T-cell (primary cell): ENCODE results near the gene MEOX2. TPM values are rescaled to one million over a fixed set of nuclear protein-coding genes. Genes with fewer than 3 reads are reported as not detected.

ENCODE experiments used
- ATAC-seq, 4 experiments: fragments of 200-7000 bp in 3 of 4; fragments of 150-1000 bp in 1 of 4; cut with Tn5 transposase; replicated peaks in 1 of 4; 1 replicate in 3 of 4; 2 replicates in 1 of 4; pipeline ENCODE4 v1.10.0; 2021; ENCODE audit warnings: moderate library complexity in 3 of 4, mild to moderate bottlenecking in 2 of 4, moderate number of reproducible peaks in 1 of 4
- CTCF ChIA-PET, 2 donors: fragments of 300-600 bp; sonication (Branson Sonifier 250); formaldehyde crosslinking; loops; one replicate each; lab custom pipeline; 2022; ENCODE audit warnings: antibody characterized with exemption in 2 of 2; lab: Charles Lee
- POLR2A ChIA-PET, 2 donors: fragments of 300-600 bp; sonication (Branson Sonifier 250); formaldehyde crosslinking; loops; one replicate each; lab custom pipeline; 2022; ENCODE audit warnings: antibody characterized with exemption in 2 of 2; lab: Charles Lee
- DNase-seq, 35 experiments: peaks; one replicate each; pipeline versions ENCODE4 v3.0.0 to v3.0.0-alpha.2; 2013 to 2023
- H3K27ac ChIP-seq: one replicate; pipeline ENCODE4 v1.5.1; 2013; ENCODE audit warnings: low read length
- H3K27me3 ChIP-seq, 2 experiments: replicated peaks in 1 of 2; 1 replicate in 1 of 2; 2 replicates in 1 of 2; pipeline versions ENCODE4 v1.6.1 to v1.7.0; 2013; ENCODE audit warnings: low read length in 1 of 2, mixed read lengths in 1 of 2; ENCODE audit not compliant: control insufficient read depth in 2 of 2, insufficient read depth in 2 of 2; ENCODE audit errors: extremely low read depth in 1 of 2
- H3K36me3 ChIP-seq, 2 donors: 1 replicate in 1 of 2; 2 replicates in 1 of 2; pipeline versions ENCODE4 v1.6.1 to v1.7.0; 2013; ENCODE audit warnings: low read length in 1 of 2; ENCODE audit not compliant: control insufficient read depth in 2 of 2, insufficient read depth in 1 of 2; ENCODE audit errors: extremely low read depth in 1 of 2
- H3K4me1 ChIP-seq, 2 experiments: 1 replicate in 1 of 2; 2 replicates in 1 of 2; pipeline versions ENCODE4 v1.6.1 to v1.7.0; 2013; ENCODE audit warnings: low read length in 2 of 2, mixed read lengths in 1 of 2; ENCODE audit not compliant: insufficient read depth in 2 of 2, control insufficient read depth in 1 of 2; ENCODE audit errors: extremely low read depth in 1 of 2
- H3K4me3 ChIP-seq, 2 donors: 1 replicate in 1 of 2; 2 replicates in 1 of 2; pipeline versions ENCODE4 v1.5.1 to v1.7.0; 2013; ENCODE audit warnings: mild to moderate bottlenecking in 2 of 2, low read length in 1 of 2, moderate library complexity in 1 of 2; ENCODE audit not compliant: control insufficient read depth in 1 of 2; ENCODE audit errors: extremely low read depth in 1 of 2
- H3K9me3 ChIP-seq: 2 replicates; pipeline ENCODE4 v1.7.0; 2013
- H3K27ac Mint-ChIP-seq, 2 donors: one replicate each; pipeline ENCODE4 v1.8.0; 2020 to 2021; ENCODE audit warnings: mild to moderate bottlenecking in 2 of 2, mixed read lengths in 2 of 2
- H3K27me3 Mint-ChIP-seq, 2 donors: one replicate each; pipeline ENCODE4 v1.8.0; 2021 to 2022; ENCODE audit warnings: mixed read lengths in 2 of 2
- H3K36me3 Mint-ChIP-seq: one replicate; pipeline ENCODE4 v1.8.0; 2021; ENCODE audit warnings: mixed read lengths
- H3K4me1 Mint-ChIP-seq, 3 donors: one replicate each; pipeline ENCODE4 v1.8.0; 2020 to 2022; ENCODE audit warnings: mixed read lengths in 3 of 3, mild to moderate bottlenecking in 1 of 3
- H3K4me3 Mint-ChIP-seq, 3 donors: one replicate each; pipeline ENCODE4 v1.8.0; 2020 to 2022; ENCODE audit warnings: mild to moderate bottlenecking in 3 of 3, mixed read lengths in 3 of 3, moderate library complexity in 3 of 3
- H3K9me3 Mint-ChIP-seq, 3 donors: one replicate each; pipeline ENCODE4 v1.8.0; 2020 to 2022; ENCODE audit warnings: mixed read lengths in 3 of 3
- WGBS: methylation state at CpG from one replicate; pipeline ENCODE4 v1.1.5; 2013; ENCODE audit warnings: missing lambda C conversion rate; ENCODE audit not compliant: insufficient coverage; 5-methylcytosine and 5-hydroxymethylcytosine counted together
- total RNA-seq, 35 experiments: library from RNA in 6 of 35; stranded (reverse) in 6 of 35; fragments of 120-200 nt in 1 of 35; gene quantifications; one replicate each; pipeline versions ENCODE4 v1.2.1 to v1.2.4 and lab custom pipeline; 2013 to 2026

MEOX2 gene
- total RNA-seq, 5 donors from 2014 or later (not counting 1 experiment from before 2014, with no cell fraction given) = 0.12 TPM; not detected in 4

DNA sequence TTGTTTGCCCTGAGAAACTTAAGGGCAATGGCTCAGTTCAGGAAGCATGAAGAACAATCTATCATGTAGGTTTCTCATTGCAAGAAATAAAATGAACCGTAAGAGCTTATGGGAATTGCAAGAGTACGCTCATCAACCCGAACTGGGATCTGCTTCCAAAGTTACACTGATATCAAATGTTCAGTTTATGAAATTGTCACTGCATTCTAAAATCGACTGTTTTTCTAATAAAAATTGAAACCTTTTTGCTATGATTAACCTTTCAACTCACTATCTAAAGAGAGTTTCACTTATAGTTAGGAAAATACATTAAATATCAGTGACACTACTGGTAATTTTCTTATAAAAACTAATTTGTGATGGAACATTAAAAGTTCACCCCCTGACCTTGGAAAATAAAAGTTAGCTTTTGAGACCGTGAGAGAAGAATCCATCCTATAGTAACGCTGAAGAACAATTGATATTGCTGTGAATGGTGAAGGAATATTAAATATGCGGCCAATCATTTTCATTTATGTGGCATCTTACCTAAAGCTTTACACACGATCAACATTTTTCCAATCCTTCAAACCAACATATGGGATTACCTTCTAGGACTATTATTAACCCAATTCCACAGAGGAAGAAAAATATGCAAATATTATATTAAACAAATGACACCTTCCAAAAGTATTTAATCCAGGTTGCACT is 2.2 kb downstream of the MEOX2 start:
- Histone ChIP-seq H3K4me1 (no peaks in the 10 kb centered on the region), H3K4me3 (no peak overlapping the region), H3K27me3 (peaks cover 11 to 26% of the 10 kb centered on the region in 2 experiments), H3K9me3 (no peaks in the 10 kb centered on the region), H3K27ac (no peak overlapping the region), H3K36me3 (no peaks in the 10 kb centered on the region)
- no peak overlapping the region for H3K27ac Mint-ChIP-seq
- WGBS = 100% methylated on average over 1 of the region's 8 CpGs
- no peaks in the 10 kb centered on the region for H3K9me3 Mint-ChIP-seq
- DNase-seq = no peak
- POLR2A ChIA-PET = no interaction called here
- CTCF ChIA-PET = interaction anchor here in 1 of 2 donors (0.6 kb wide), 1 partner anchor 1331 kb away, joined by 3 read pairs; no protein-coding TSS in a partner anchor
- no peaks in the 10 kb centered on the region for H3K36me3 Mint-ChIP-seq
- no peak for ATAC-seq
- peaks cover 0 to 2% (median 0%) of the 10 kb centered on the region in 3 donors for H3K4me1 Mint-ChIP-seq
- H3K4me3 Mint-ChIP-seq = no peak overlapping the region
- peaks cover 29 to 39% of the 10 kb centered on the region in 2 donors for H3K27me3 Mint-ChIP-seq

DNA sequence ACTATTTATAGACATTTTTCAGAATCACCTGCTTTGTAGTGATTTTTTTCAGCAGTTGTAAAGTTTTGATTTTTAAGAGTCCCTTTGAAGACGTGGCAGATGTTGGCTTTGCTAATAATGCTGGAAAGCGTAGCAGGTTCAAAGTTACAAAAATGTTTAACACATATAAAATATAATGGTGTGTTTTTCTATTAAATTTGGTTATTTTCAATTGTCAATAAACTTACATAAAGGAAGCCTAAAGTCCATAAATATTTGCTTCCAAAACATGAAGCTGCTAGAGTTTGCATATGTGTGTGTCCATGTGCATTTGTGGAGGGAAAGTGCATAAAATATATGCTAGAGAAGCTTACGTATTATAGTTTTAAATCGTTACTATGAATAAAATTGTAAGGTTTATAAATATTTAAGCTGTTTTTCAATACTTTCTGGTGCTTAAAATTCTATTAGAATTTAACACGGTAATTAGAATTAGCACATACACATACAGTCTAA is 3.7 kb downstream of the MEOX2 start:
- H3K4me1 ChIP-seq = no peaks in the 10 kb centered on the region
- no peak overlapping the region for H3K4me3 ChIP-seq
- ChIA-PET CTCF (no interaction called here), POLR2A (interaction anchor here in 1 of 2 donors (0.6 kb wide), 1 partner anchor 245 kb away, joined by 10 read pairs; no protein-coding TSS in a partner anchor)
- DNase-seq (no peak), ATAC-seq (no peak)
- H3K9me3 Mint-ChIP-seq = no peaks in the 10 kb centered on the region
- H3K4me1 Mint-ChIP-seq = no peaks in the 10 kb centered on the region
- no peaks in the 10 kb centered on the region for H3K36me3 Mint-ChIP-seq
- H3K9me3 ChIP-seq = no peaks in the 10 kb centered on the region
- no peak overlapping the region for H3K27ac Mint-ChIP-seq
- H3K36me3 ChIP-seq = no peaks in the 10 kb centered on the region
- peaks cover 22 to 32% of the 10 kb centered on the region in 2 donors for H3K27me3 Mint-ChIP-seq
- H3K4me3 Mint-ChIP-seq = no peak overlapping the region
- H3K27ac ChIP-seq = no peak overlapping the region
- H3K27me3 ChIP-seq = peaks cover 3 to 25% of the 10 kb centered on the region in 2 experiments
- WGBS = no CpG with 5 or more reads among the region's 5 CpGs

DNA sequence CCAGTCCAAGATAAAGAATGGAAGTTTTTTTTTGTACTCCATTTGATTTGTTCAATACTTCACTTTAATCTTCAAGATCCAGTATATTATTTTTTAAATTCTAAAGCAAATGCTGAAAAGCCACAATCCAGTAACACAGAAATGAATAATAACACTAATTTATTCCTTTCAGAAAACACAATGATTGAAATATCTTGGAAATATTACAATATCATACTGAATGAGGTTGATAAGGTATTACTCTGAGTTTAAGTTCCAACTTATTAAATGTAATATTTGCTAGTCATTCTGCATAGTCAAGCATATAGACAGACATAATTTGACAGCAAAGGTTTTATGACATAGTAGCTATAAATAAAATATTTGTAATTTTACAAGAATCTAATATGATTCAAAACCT is 4.4 kb downstream of the MEOX2 start:
- H3K4me3 ChIP-seq = no peak overlapping the region
- ChIA-PET POLR2A (interaction anchor here in 1 of 2 donors (0.6 kb wide), 1 partner anchor 245 kb away, joined by 10 read pairs; no protein-coding TSS in a partner anchor), CTCF (no interaction called here)
- no peak for DNase-seq
- H3K4me1 ChIP-seq = no peaks in the 10 kb centered on the region
- H3K36me3 ChIP-seq = no peaks in the 10 kb centered on the region
- no peak overlapping the region for H3K27ac Mint-ChIP-seq
- no peaks in the 10 kb centered on the region for H3K9me3 ChIP-seq
- H3K27ac ChIP-seq = no peak overlapping the region
- H3K9me3 Mint-ChIP-seq = no peaks in the 10 kb centered on the region
- no peak for ATAC-seq
- peaks cover 3 to 19% of the 10 kb centered on the region in 2 experiments for H3K27me3 ChIP-seq
- H3K4me3 Mint-ChIP-seq = no peak overlapping the region
- no peaks in the 10 kb centered on the region for H3K4me1 Mint-ChIP-seq
- peaks cover 18 to 25% of the 10 kb centered on the region in 2 donors for H3K27me3 Mint-ChIP-seq
- H3K36me3 Mint-ChIP-seq = no peaks in the 10 kb centered on the region

DNA sequence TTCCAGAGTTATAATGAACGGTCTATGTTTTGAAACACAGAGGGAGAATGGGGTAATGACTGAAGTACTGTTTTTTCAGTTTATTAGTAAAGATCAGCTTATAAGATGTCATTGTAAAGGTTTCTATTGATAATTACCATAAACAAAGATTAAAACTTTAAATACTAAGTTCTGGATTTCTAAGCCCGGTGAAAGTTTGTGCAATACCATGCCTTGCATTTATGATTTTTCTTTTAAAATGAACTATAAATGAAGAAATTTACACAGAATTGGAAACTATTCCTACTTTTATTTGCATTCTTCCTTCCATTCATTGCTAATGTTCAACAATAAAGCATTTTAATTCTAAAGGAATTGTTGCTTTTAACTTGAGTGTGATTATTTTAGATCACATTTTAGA is 4.9 kb downstream of the MEOX2 start:
- no peak for ATAC-seq
- no CpG with 5 or more reads among the region's 2 CpGs for WGBS
- no peaks in the 10 kb centered on the region for H3K36me3 ChIP-seq
- Mint-ChIP-seq H3K27me3 (peaks cover 18 to 20% of the 10 kb centered on the region in 2 donors), H3K9me3 (no peaks in the 10 kb centered on the region), H3K27ac (no peak overlapping the region), H3K36me3 (no peaks in the 10 kb centered on the region), H3K4me3 (no peak overlapping the region), H3K4me1 (no peaks in the 10 kb centered on the region)
- DNase-seq = no peak
- H3K4me3 ChIP-seq = no peak overlapping the region
- peaks cover 3 to 14% of the 10 kb centered on the region in 2 experiments for H3K27me3 ChIP-seq
- ChIA-PET POLR2A (no interaction called here), CTCF (no interaction called here)
- no peaks in the 10 kb centered on the region for H3K4me1 ChIP-seq
- H3K9me3 ChIP-seq = no peaks in the 10 kb centered on the region
- no peak overlapping the region for H3K27ac ChIP-seq

DNA sequence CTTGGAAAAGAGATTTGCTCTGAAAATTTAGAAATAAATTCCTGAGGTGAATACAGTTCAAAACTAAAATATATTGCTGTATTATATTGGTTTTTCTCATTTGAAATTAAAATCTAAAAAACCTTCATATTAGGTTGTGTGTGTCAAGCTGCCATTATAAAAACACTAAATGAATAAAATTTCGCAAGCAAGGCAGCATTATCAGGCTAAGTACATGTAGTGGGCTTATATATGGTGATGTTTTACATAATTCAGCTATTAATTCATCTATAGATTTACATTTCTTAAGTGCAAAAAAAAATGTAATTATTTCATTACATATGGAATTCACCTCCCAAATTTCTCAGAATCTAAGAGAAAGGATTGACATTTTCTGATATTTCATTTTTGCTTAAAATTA is 5.3 kb downstream of the MEOX2 start:
- peaks cover 13 to 16% of the 10 kb centered on the region in 2 donors for H3K27me3 Mint-ChIP-seq
- no peaks in the 10 kb centered on the region for H3K4me1 ChIP-seq
- POLR2A ChIA-PET = no interaction called here
- peaks cover 3 to 10% of the 10 kb centered on the region in 2 experiments for H3K27me3 ChIP-seq
- no peak overlapping the region for H3K4me3 ChIP-seq
- WGBS = no CpG with 5 or more reads among the region's 1 CpG
- no peaks in the 10 kb centered on the region for H3K9me3 ChIP-seq
- H3K4me1 Mint-ChIP-seq = no peaks in the 10 kb centered on the region
- H3K9me3 Mint-ChIP-seq = no peaks in the 10 kb centered on the region
- no peaks in the 10 kb centered on the region for H3K36me3 Mint-ChIP-seq
- H3K4me3 Mint-ChIP-seq = no peak overlapping the region
- H3K27ac Mint-ChIP-seq = no peak overlapping the region
- no peak overlapping the region for H3K27ac ChIP-seq
- DNase-seq = no peak
- no peaks in the 10 kb centered on the region for H3K36me3 ChIP-seq
- no peak for ATAC-seq
- CTCF ChIA-PET = no interaction called here

DNA sequence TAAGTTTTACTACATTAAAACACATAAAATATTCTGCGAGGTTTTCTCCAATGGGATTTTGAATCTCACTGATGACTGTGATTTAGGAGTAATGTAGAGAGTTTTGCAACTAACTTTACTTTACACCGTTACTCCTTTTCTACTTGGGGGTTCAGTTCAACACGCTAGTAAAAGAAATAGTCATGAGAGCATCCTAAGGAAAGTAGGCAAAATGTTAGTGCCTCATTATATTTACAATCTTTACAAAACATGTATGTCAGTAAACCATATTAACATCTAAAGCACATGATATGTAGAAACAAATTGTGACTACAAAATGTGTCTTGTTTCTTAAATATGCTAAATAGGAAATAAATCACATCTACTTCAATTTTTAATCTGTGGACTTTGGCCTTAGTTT is 6.0 kb downstream of the MEOX2 start:
- no peaks in the 10 kb centered on the region for H3K4me1 Mint-ChIP-seq
- ChIA-PET POLR2A (no interaction called here), CTCF (no interaction called here)
- H3K4me3 Mint-ChIP-seq = no peak overlapping the region
- Histone ChIP-seq H3K27me3 (peaks cover 2 to 3% of the 10 kb centered on the region in 2 experiments), H3K36me3 (no peaks in the 10 kb centered on the region), H3K4me1 (no peaks in the 10 kb centered on the region), H3K27ac (no peak overlapping the region), H3K4me3 (no peak overlapping the region), H3K9me3 (no peaks in the 10 kb centered on the region)
- H3K36me3 Mint-ChIP-seq = no peaks in the 10 kb centered on the region
- H3K9me3 Mint-ChIP-seq = peaks cover 0 to 3% (median 0%) of the 10 kb centered on the region in 3 donors
- DNase-seq (no peak), ATAC-seq (no peak)
- no CpG with 5 or more reads among the region's 3 CpGs for WGBS
- H3K27me3 Mint-ChIP-seq = peaks cover 8 to 9% of the 10 kb centered on the region in 2 donors
- no peak overlapping the region for H3K27ac Mint-ChIP-seq
